Common myeloid progenitor, CD34-positive (primary cell): ENCODE measurements around the gene PRLH.

ENCODE experiments used
- CTCF ChIA-PET: fragments of 350-600 bp; sonication (Branson Sonifier 250); formaldehyde crosslinking; loops from one replicate; lab custom pipeline; 2021; ENCODE audit warnings: antibody characterized with exemption; lab: Charles Lee
- POLR2A ChIA-PET: fragments of 350-600 bp; sonication (Branson Sonifier 250); formaldehyde crosslinking; loops from one replicate; lab custom pipeline; 2021; ENCODE audit warnings: antibody characterized with exemption; lab: Charles Lee
- DNase-seq, 3 donors: peaks; one replicate each; pipeline versions ENCODE4 v3.0.0 to v3.0.0-alpha.2; 2013
- H3K27ac ChIP-seq, 2 experiments: 1 replicate in 1 of 2; 2 replicates in 1 of 2; pipeline ENCODE4 v1.7.0; 2013; ENCODE audit warnings: inconsistent platforms in 2 of 2, low read length in 2 of 2, mild to moderate bottlenecking in 2 of 2, low read depth in 1 of 2, moderate library complexity in 1 of 2; ENCODE audit not compliant: severe bottlenecking in 2 of 2, insufficient read depth in 1 of 2, poor library complexity in 1 of 2
- H3K27me3 ChIP-seq, 5 experiments: replicated peaks in 2 of 5; 1 replicate in 3 of 5; 2 replicates in 2 of 5; pipeline versions ENCODE4 v1.6.1 to v1.7.0; 2013; ENCODE audit warnings: low read length in 4 of 5, mild to moderate bottlenecking in 2 of 5, moderate library complexity in 2 of 5, inconsistent platforms in 1 of 5; ENCODE audit not compliant: insufficient read depth in 5 of 5, control insufficient read depth in 4 of 5
- H3K36me3 ChIP-seq, 4 experiments: 1 replicate in 2 of 4; 2 replicates in 2 of 4; pipeline versions ENCODE4 v1.6.1 to v1.7.0; 2013; ENCODE audit warnings: low read length in 3 of 4, control low read depth in 1 of 4, mild to moderate bottlenecking in 1 of 4; ENCODE audit not compliant: control insufficient read depth in 4 of 4, insufficient read depth in 4 of 4
- H3K4me1 ChIP-seq, 4 experiments: 1 replicate in 3 of 4; 2 replicates in 1 of 4; pipeline versions ENCODE4 v1.6.1 to v1.7.1; 2013; ENCODE audit warnings: low read length in 3 of 4, mild to moderate bottlenecking in 3 of 4, control low read depth in 1 of 4, inconsistent platforms in 1 of 4, moderate library complexity in 1 of 4; ENCODE audit not compliant: control insufficient read depth in 4 of 4, insufficient read depth in 4 of 4; ENCODE audit errors: control extremely low read depth in 1 of 4
- H3K4me3 ChIP-seq, 7 experiments: 1 replicate in 4 of 7; 2 replicates in 3 of 7; pipeline versions ENCODE4 v1.5.1 to v1.7.0; 2013; ENCODE audit warnings: mild to moderate bottlenecking in 7 of 7, low read length in 6 of 7, moderate library complexity in 6 of 7, inconsistent platforms in 2 of 7, low read depth in 2 of 7, control low read depth in 1 of 7; ENCODE audit not compliant: insufficient read depth in 4 of 7, control insufficient read depth in 1 of 7; ENCODE audit errors: extremely low read depth in 1 of 7
- H3K9me3 ChIP-seq, 5 experiments: 1 replicate in 4 of 5; 2 replicates in 1 of 5; pipeline versions ENCODE4 v1.6.1 to v1.7.1; 2013; ENCODE audit warnings: low read length in 4 of 5, mild to moderate bottlenecking in 2 of 5, inconsistent platforms in 1 of 5, low read depth in 1 of 5, moderate library complexity in 1 of 5; ENCODE audit not compliant: control insufficient read depth in 4 of 5, insufficient read depth in 2 of 5; ENCODE audit errors: control extremely low read depth in 1 of 5
- WGBS: methylation state at CpG from one replicate; pipeline ENCODE4 v1.1.5; 2013; ENCODE audit not compliant: insufficient coverage; 5-methylcytosine and 5-hydroxymethylcytosine counted together

The PRLH gene

GRCh38 chr2:237539681-237540080, 26.7 kb upstream of the PRLH start:
- Histone ChIP-seq H3K4me3 (no peak overlapping the region), H3K4me1 (no peaks in the 10 kb centered on the region), H3K27me3 (no peaks in the 10 kb centered on the region), H3K27ac (no peak overlapping the region), H3K9me3 (peaks cover 0 to 6% (median 0%) of the 10 kb centered on the region in 5 experiments), H3K36me3 (no peaks in the 10 kb centered on the region)
- WGBS: 100% methylated on average over 2 of the region's 6 CpGs
- POLR2A ChIA-PET: no interaction called here
- CTCF ChIA-PET: interaction anchor here (1.7 kb wide), 1 partner anchor 30 kb away, joined by 3 read pairs; no protein-coding TSS in a partner anchor
- DNase-seq: no peak

- no peaks in the 10 kb centered on the region for H3K4me1 ChIP-seq
- POLR2A ChIA-PET: no interaction called here
- H3K9me3 ChIP-seq: peaks cover 0 to 6% (median 0%) of the 10 kb centered on the region in 5 experiments
- no peak overlapping the region for H3K27ac ChIP-seq
- no peaks in the 10 kb centered on the region for H3K36me3 ChIP-seq
- H3K4me3 ChIP-seq: no peak overlapping the region
- H3K27me3 ChIP-seq: no peaks in the 10 kb centered on the region
- DNase-seq: no peak
- CTCF ChIA-PET: interaction anchor here (1.3 to 1.7 kb wide), 3 partner anchors 28 to 31 kb away, joined by 3 to 9 read pairs (median 3); no protein-coding TSS in a partner anchor
- WGBS: 95% methylated on average over 11 of the region's 13 CpGs
These were observed 26.1 kb upstream of the PRLH start for GRCh38 chr2:237540223-237540775.

GRCh38 chr2:237540823-237541222, 25.6 kb upstream of the PRLH start:
- WGBS: 67% methylated on average over 6 of the region's 6 CpGs
- POLR2A ChIA-PET: no interaction called here
- DNase-seq: peak in 2 of 3 donors; percentile 40 to 45

GRCh38 chr2:237541243-237541642, 25.1 kb upstream of the PRLH start:
- POLR2A ChIA-PET: no interaction called here

More at GRCh38 chr2:237540823-237541222, 25.6 kb upstream of the PRLH start:
- H3K4me3 ChIP-seq: no peak overlapping the region
- peaks cover 0 to 6% (median 0%) of the 10 kb centered on the region in 5 experiments for H3K9me3 ChIP-seq
- CTCF ChIA-PET: interaction anchor here (1.0 to 1.7 kb wide), 4 partner anchors 28 to 36 kb away, joined by 3 to 9 read pairs (median 3); no protein-coding TSS in a partner anchor
- H3K27me3 ChIP-seq: no peaks in the 10 kb centered on the region
- H3K27ac ChIP-seq: no peak overlapping the region
- H3K4me1 ChIP-seq: no peaks in the 10 kb centered on the region
- H3K36me3 ChIP-seq: no peaks in the 10 kb centered on the region

GRCh38 chr2:237542001-237542704, 24.2 kb upstream of the PRLH start:
- H3K27me3 ChIP-seq: peaks cover 0 to 7% (median 0%) of the 10 kb centered on the region in 5 experiments
- no peaks in the 10 kb centered on the region for H3K36me3 ChIP-seq
- CTCF ChIA-PET: no interaction called here
- no peaks in the 10 kb centered on the region for H3K4me1 ChIP-seq
- no peak overlapping the region for H3K4me3 ChIP-seq
- POLR2A ChIA-PET: no interaction called here
- H3K27ac ChIP-seq: no peak overlapping the region
- peaks cover 0 to 6% (median 0%) of the 10 kb centered on the region in 5 experiments for H3K9me3 ChIP-seq
- no peak for DNase-seq
- WGBS: 96% methylated on average over 15 of the region's 18 CpGs

More at GRCh38 chr2:237541243-237541642, 25.1 kb upstream of the PRLH start:
- no peak overlapping the region for H3K4me3 ChIP-seq
- peaks cover 0 to 6% (median 0%) of the 10 kb centered on the region in 5 experiments for H3K9me3 ChIP-seq
- no peak overlapping the region for H3K27ac ChIP-seq
- H3K27me3 ChIP-seq: no peaks in the 10 kb centered on the region
- 94% methylated on average over 5 of the region's 5 CpGs for WGBS
- CTCF ChIA-PET: interaction anchor here (1.0 to 1.7 kb wide), 4 partner anchors 29 to 36 kb away, joined by 3 to 9 read pairs (median 3); no protein-coding TSS in a partner anchor
- no peaks in the 10 kb centered on the region for H3K36me3 ChIP-seq
- no peaks in the 10 kb centered on the region for H3K4me1 ChIP-seq
- DNase-seq: no peak

GRCh38 chr2:237546040-237546875, 20.1 kb upstream of the PRLH start:
- no peak overlapping the region for H3K4me3 ChIP-seq
- no peaks in the 10 kb centered on the region for H3K36me3 ChIP-seq
- H3K27me3 ChIP-seq: peaks cover 0 to 16% (median 2%) of the 10 kb centered on the region in 5 experiments
- 74% methylated on average over 6 of the region's 8 CpGs for WGBS
- POLR2A ChIA-PET: no interaction called here
- H3K27ac ChIP-seq: no peak overlapping the region
- no peak for DNase-seq
- CTCF ChIA-PET: no interaction called here
- H3K4me1 ChIP-seq: no peaks in the 10 kb centered on the region
- peaks cover 0 to 6% (median 0%) of the 10 kb centered on the region in 5 experiments for H3K9me3 ChIP-seq
